Adipocyte (in vitro differentiated cells): ENCODE measurements around the gene PRRC1.
A peak's percentile ranks its signal among the peaks of the same experiment; 100 is the strongest.

Experiments
- DNase-seq: peaks from one replicate; pipeline ENCODE4 v3.0.0-alpha.2; 2015; ENCODE audit warnings: low read depth
- H3K27me3 ChIP-seq: replicated peaks from 2 replicates; pipeline ENCODE4 v1.7.0; 2013; ENCODE audit warnings: mild to moderate bottlenecking, low read length, moderate library complexity; ENCODE audit not compliant: control insufficient read depth, insufficient read depth
- H3K36me3 ChIP-seq: 2 replicates; pipeline ENCODE4 v1.7.0; 2013; ENCODE audit warnings: low read length, mild to moderate bottlenecking, moderate library complexity; ENCODE audit not compliant: control insufficient read depth, insufficient read depth, severe bottlenecking
- H3K4me1 ChIP-seq: 2 replicates; pipeline ENCODE4 v1.7.0; 2013; ENCODE audit warnings: mild to moderate bottlenecking, low read length, moderate library complexity; ENCODE audit not compliant: control insufficient read depth, insufficient read depth
- H3K4me3 ChIP-seq: 2 replicates; pipeline ENCODE4 v1.7.0; 2013; ENCODE audit warnings: mild to moderate bottlenecking, low read length, moderate library complexity
- H3K9ac ChIP-seq: 2 replicates; pipeline ENCODE4 v1.7.0; 2013; ENCODE audit warnings: mild to moderate bottlenecking, low read length, moderate library complexity
- H3K9me3 ChIP-seq: 2 replicates; pipeline ENCODE4 v1.7.0; 2013; ENCODE audit warnings: mild to moderate bottlenecking, low read length, moderate library complexity; ENCODE audit not compliant: control insufficient read depth

Gene PRRC1

DNA sequence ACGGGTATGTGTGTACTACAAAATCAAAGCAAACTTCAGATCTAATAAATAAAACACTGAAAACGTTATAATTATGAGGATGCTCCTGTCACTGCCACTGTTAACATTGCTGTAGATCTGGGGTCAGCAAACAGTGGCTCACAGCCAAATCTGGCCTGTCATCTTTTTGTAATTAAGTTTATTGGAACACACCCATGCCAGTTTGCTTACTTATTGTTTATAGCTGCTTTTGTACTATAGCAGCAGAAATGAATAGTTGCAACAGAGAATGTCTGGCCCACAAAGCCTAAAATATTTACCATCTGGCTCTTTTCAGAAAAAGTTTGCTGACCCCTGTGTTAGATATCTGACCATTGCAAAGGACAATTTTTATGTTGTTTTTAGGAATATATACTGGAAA, 32.1 kb downstream of the PRRC1 start:
- Histone ChIP-seq H3K9me3 (no peaks in the 10 kb centered on the region), H3K27me3 (no peaks in the 10 kb centered on the region), H3K9ac (no peak overlapping the region), H3K4me1 (peaks cover 20% of the 10 kb centered on the region), H3K36me3 (peaks cover 69% of the 10 kb centered on the region), H3K4me3 (no peak overlapping the region)
- peak; percentile 68 for DNase-seq

GRCh38 chr5:127550652-127551409, 33.4 kb downstream of the PRRC1 start:
- H3K9ac ChIP-seq, result no peak overlapping the region
- H3K9me3 ChIP-seq, result no peaks in the 10 kb centered on the region
- peaks cover 20% of the 10 kb centered on the region for H3K4me1 ChIP-seq
- peaks cover 79% of the 10 kb centered on the region for H3K36me3 ChIP-seq
- H3K4me3 ChIP-seq, result no peak overlapping the region
- no peaks in the 10 kb centered on the region for H3K27me3 ChIP-seq
- DNase-seq, result peak; percentile 69

- Histone ChIP-seq H3K27me3 (no peaks in the 10 kb centered on the region), H3K9ac (no peak overlapping the region), H3K4me3 (no peak overlapping the region), H3K9me3 (no peaks in the 10 kb centered on the region), H3K36me3 (peaks cover 73% of the 10 kb centered on the region), H3K4me1 (peaks cover 20% of the 10 kb centered on the region)
- DNase-seq, result no peak
Measured at GRCh38 chr5:127551410-127552041, 34.1 kb downstream of the PRRC1 start.

DNA sequence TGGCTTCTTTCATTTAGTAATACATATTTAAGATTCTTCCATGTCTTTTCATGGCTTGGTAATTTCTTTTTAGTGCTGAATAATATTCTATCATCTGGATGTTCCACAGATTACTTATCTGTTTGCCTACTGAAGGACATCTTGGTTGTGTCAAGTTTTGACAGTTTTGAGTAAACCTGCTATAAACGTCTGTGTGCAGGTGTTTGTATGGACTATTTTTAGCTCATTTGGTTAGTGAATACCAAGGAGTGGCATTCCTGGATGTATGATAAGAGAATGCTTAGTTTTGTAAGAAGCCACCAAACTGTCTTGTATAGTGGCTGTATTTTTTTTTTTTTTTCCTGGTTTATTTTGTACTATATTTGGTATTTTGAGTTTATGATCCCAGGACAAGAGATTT, 38.4 kb downstream of the PRRC1 start:
- no peak overlapping the region for H3K9ac ChIP-seq
- H3K4me1 ChIP-seq, result peaks cover 14% of the 10 kb centered on the region
- H3K36me3 ChIP-seq, result peaks cover 56% of the 10 kb centered on the region
- no peaks in the 10 kb centered on the region for H3K9me3 ChIP-seq
- no peaks in the 10 kb centered on the region for H3K27me3 ChIP-seq
- H3K4me3 ChIP-seq, result no peak overlapping the region
- DNase-seq, result no peak

DNA sequence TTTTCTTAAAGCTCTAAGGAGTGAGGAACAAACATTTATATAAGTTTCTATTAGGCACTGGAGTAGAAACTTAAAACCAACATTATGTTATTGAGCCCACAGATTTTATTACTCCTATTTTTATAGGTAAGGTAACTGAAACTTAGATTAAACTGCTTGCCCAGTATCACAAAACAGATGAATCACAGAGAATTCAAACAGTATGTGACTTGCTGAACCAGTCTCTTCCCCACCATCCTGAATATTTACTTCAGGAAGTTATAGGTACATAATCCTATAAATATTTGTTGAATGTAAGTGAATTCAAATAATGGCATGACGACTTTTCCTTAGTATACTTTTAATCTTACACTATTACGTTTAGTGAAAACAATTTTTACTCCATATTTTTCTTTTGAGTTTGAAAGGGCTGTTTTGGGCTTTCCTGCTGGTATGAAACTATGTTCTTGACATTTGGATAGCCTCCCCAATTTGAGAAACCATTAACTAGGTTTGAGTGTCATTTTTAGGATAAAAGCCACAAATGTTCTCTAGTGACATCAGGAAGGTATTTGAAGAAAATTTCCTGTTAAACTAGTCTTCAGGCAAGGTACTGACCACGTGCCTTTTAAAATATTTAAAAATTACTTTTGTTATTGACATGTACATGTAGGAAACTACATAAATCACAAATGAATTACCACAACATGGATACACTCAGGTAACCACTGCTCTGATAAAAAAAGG, 39.3 kb downstream of the PRRC1 start:
- H3K36me3 ChIP-seq, result peaks cover 50% of the 10 kb centered on the region
- H3K27me3 ChIP-seq, result no peaks in the 10 kb centered on the region
- peaks cover 15% of the 10 kb centered on the region for H3K4me1 ChIP-seq
- no peak overlapping the region for H3K4me3 ChIP-seq
- H3K9ac ChIP-seq, result no peak overlapping the region
- no peak for DNase-seq
- no peaks in the 10 kb centered on the region for H3K9me3 ChIP-seq

- DNase-seq, result no peak
- H3K9ac ChIP-seq, result no peak overlapping the region
- no peak overlapping the region for H3K4me3 ChIP-seq
- H3K36me3 ChIP-seq, result peaks cover 35% of the 10 kb centered on the region
- H3K9me3 ChIP-seq, result no peaks in the 10 kb centered on the region
- no peaks in the 10 kb centered on the region for H3K27me3 ChIP-seq
- H3K4me1 ChIP-seq, result peaks cover 30% of the 10 kb centered on the region
Measured at GRCh38 chr5:127558273-127558672, 40.8 kb downstream of the PRRC1 start.

DNA sequence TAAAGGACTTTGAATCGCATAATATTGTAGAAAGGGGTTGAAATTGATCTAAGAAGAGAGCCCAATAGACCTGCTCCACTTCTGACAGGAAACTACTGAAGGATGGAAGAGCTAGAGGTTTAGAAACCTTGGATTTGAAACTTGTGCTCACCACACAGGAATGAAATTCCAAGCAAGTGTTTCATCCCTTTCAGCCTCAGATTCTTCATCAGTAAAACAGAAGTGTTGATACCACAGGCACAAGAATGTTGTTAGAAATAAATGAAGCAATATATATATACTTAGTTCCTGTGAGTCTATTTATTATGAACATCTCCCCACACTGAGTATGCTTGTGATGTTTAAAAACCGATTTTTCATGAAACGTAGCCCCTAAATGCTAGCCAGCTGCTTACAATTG, 43.8 kb downstream of the PRRC1 start:
- peaks cover 38% of the 10 kb centered on the region for H3K4me1 ChIP-seq
- peak; percentile 29 for DNase-seq
- H3K4me3 ChIP-seq, result no peak overlapping the region
- H3K36me3 ChIP-seq, result peaks cover 12% of the 10 kb centered on the region
- no peak overlapping the region for H3K9ac ChIP-seq
- no peaks in the 10 kb centered on the region for H3K27me3 ChIP-seq
- H3K9me3 ChIP-seq, result no peaks in the 10 kb centered on the region

DNA sequence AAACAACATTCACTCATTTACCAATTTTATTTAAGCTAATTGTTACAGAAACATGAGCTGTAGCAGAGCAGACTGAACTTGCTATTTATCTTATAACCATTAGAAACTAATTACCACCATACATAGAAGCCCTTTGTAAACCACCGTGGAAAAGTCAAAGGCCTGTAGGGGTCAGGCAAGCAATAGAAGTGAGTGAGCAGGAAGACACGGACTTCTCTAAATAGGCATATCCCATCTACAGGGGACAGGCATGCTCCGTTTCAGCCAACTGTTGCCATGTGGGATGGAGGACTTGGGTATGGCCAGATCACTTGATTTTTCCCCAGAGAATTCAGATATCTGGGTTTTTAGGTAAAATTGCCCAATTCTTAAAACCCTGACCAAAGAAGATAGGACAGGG, 44.8 kb downstream of the PRRC1 start:
- Histone ChIP-seq H3K4me3 (no peak overlapping the region), H3K9ac (peak overlapping the region; percentile 7), H3K27me3 (no peaks in the 10 kb centered on the region), H3K36me3 (peaks cover 10% of the 10 kb centered on the region), H3K9me3 (no peaks in the 10 kb centered on the region), H3K4me1 (peaks cover 39% of the 10 kb centered on the region)
- DNase-seq, result no peak

GRCh38 chr5:127563136-127563535, 45.7 kb downstream of the PRRC1 start:
- no peak overlapping the region for H3K4me3 ChIP-seq
- peak; percentile 39 for DNase-seq
- H3K4me1 ChIP-seq, result peaks cover 33% of the 10 kb centered on the region
- peaks cover 7% of the 10 kb centered on the region for H3K36me3 ChIP-seq
- no peaks in the 10 kb centered on the region for H3K9me3 ChIP-seq
- H3K9ac ChIP-seq, result peak overlapping the region; percentile 48
- H3K27me3 ChIP-seq, result no peaks in the 10 kb centered on the region

- Histone ChIP-seq H3K9ac (peak overlapping the region; percentile 48), H3K4me3 (no peak overlapping the region), H3K27me3 (no peaks in the 10 kb centered on the region), H3K4me1 (peaks cover 33% of the 10 kb centered on the region), H3K9me3 (no peaks in the 10 kb centered on the region), H3K36me3 (peaks cover 1% of the 10 kb centered on the region)
- peak; percentile 86 for DNase-seq
Measured at GRCh38 chr5:127564002-127564769, 46.7 kb downstream of the PRRC1 start.
